Stimulated activated naive CD8-positive, alpha-beta T cell treated with anti-CD3 and anti-CD28 coated beads, Interleukin-15, Interleukin-2, amounts not matched to agents 100 ng/mL and 50 ng/mL, for 24 hours (primary cell): Measurements from ENCODE around the gene HSPA1L.

Source experiments
- H3K27ac Mint-ChIP-seq: one replicate; pipeline ENCODE4 v1.8.0; 2021; ENCODE audit warnings: mild to moderate bottlenecking, mixed read lengths
- H3K27me3 Mint-ChIP-seq: one replicate; pipeline ENCODE4 v1.8.0; 2021; ENCODE audit warnings: mixed read lengths
- H3K36me3 Mint-ChIP-seq: one replicate; pipeline ENCODE4 v1.8.0; 2021; ENCODE audit warnings: low read depth, mixed read lengths
- H3K4me1 Mint-ChIP-seq: one replicate; pipeline ENCODE4 v1.8.0; 2021; ENCODE audit warnings: low read depth, mixed read lengths
- H3K4me3 Mint-ChIP-seq: one replicate; pipeline ENCODE4 v1.8.0; 2021; ENCODE audit warnings: mild to moderate bottlenecking, mixed read lengths
- H3K9me3 Mint-ChIP-seq: one replicate; pipeline ENCODE4 v1.8.0; 2021; ENCODE audit warnings: mixed read lengths

HSPA1L gene

GRCh38 chr6:31761343-31761742 is 53.7 kb downstream of the HSPA1L start:
- H3K27ac Mint-ChIP-seq: no peak overlapping the region
- no peak overlapping the region for H3K4me3 Mint-ChIP-seq
- peaks cover 59% of the 10 kb centered on the region for H3K36me3 Mint-ChIP-seq
- H3K9me3 Mint-ChIP-seq: no peaks in the 10 kb centered on the region
- no peaks in the 10 kb centered on the region for H3K27me3 Mint-ChIP-seq
- peaks cover 4% of the 10 kb centered on the region for H3K4me1 Mint-ChIP-seq

DNA sequence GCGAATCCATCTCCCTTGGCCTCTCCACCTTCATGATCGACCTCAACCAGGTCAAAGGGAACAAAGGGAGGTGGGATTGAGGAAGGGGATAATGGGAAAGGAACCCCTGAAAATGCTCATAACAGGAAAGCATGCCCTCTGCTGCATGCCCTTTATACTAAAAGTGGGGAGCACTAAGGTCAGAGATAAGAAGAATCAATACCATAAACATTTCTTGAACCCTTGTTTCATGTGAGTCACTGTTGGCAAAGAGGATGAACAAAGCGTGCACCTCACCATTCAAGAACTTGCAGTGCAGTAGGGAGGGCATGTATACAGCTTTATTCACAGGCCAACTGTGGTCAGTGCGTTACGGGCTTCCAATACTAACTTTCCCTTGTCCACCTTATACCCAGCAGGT is 54.3 kb downstream of the HSPA1L start:
- Mint-ChIP-seq H3K9me3 (no peaks in the 10 kb centered on the region), H3K4me1 (peaks cover 4% of the 10 kb centered on the region), H3K27ac (no peak overlapping the region), H3K27me3 (no peaks in the 10 kb centered on the region), H3K36me3 (peaks cover 59% of the 10 kb centered on the region), H3K4me3 (no peak overlapping the region)
